K562 (cell line): ENCODE results near the gene TMEM202.

ENCODE experiments used
- BCLAF1 ChIP-seq, 2 experiments: fragments of 450-650 bp in 1 of 2; IDR thresholded peaks; 2 replicates each; pipeline ENCODE4 v1.6.1; 2011 to 2017; ENCODE audit warnings: low read depth in 2 of 2, antibody characterized with exemption in 1 of 2, borderline replicate concordance in 1 of 2, low read length in 1 of 2, mild to moderate bottlenecking in 1 of 2, mixed read lengths in 1 of 2; ENCODE audit not compliant: control insufficient read depth in 1 of 2
- CTCF ChIP-seq, 3 experiments: IDR thresholded peaks in 2 of 3; conservative IDR thresholded peaks in 1 of 3; 2 replicates each; pipeline ENCODE4 v1.5.1; 2011 to 2012; ENCODE audit warnings: low read length in 3 of 3, mild to moderate bottlenecking in 3 of 3, control low read depth in 2 of 3, improper control_type of control experiment in 1 of 3, inconsistent platforms in 1 of 3, low read depth in 1 of 3, mixed read lengths in 1 of 3, moderate library complexity in 1 of 3; ENCODE audit not compliant: insufficient read depth in 2 of 3
- ELF4 ChIP-seq: fragments of 450-650 bp; formaldehyde crosslinking; IDR thresholded peaks from 2 replicates; pipeline ENCODE4 v1.4.0; 2022; ENCODE audit warnings: missing genetic modification characterization
- LEF1 ChIP-seq: fragments of 450-650 bp; IDR thresholded peaks from 2 replicates; pipeline ENCODE4 v1.6.1; 2016; ENCODE audit warnings: mild to moderate bottlenecking
- MITF ChIP-seq: IDR thresholded peaks from 2 replicates; pipeline ENCODE4 v1.6.1; 2014; ENCODE audit warnings: antibody characterized with exemption
- POLR2A ChIP-seq: fragments of 450-650 bp; conservative IDR thresholded peaks from 2 replicates; pipeline ENCODE4 v1.6.1; 2016
- RFX5 ChIP-seq: IDR thresholded peaks from 2 replicates; pipeline ENCODE4 v1.6.1; 2011; ENCODE audit warnings: low read depth, mild to moderate bottlenecking, improper control_type of control experiment, low read length
- SNAPC5 ChIP-seq: fragments of 250-450 bp; sonication (Bioruptor Pico); IDR thresholded peaks from 2 replicates; pipeline ENCODE4 v1.8.0; 2021; ENCODE audit warnings: moderate library complexity, mild to moderate bottlenecking, inconsistent platforms
- YY1 ChIP-seq, 3 experiments: IDR thresholded peaks; 2 replicates each; pipeline ENCODE4 v1.6.1; 2011; ENCODE audit warnings: low read length in 2 of 3, mild to moderate bottlenecking in 2 of 3, moderate library complexity in 2 of 3, borderline replicate concordance in 1 of 3, control low read depth in 1 of 3, low read depth in 1 of 3; ENCODE audit not compliant: insufficient read depth in 3 of 3, insufficient replicate concordance in 2 of 3, control insufficient read depth in 1 of 3, insufficient read length in 1 of 3; ENCODE audit errors: extremely low read depth in 1 of 3
- ZBTB12 ChIP-seq: fragments of 250-450 bp; sonication (Bioruptor Pico); IDR thresholded peaks from 2 replicates; pipeline ENCODE4 v1.4.0; 2020

- TF ChIP-seq POLR2A (no peak), ZBTB12 (no peak), ELF4 (CRISPR knock-in tag) (no peak), MITF (no peak), RFX5 (no peak), CTCF (IDR thresholded peaks at IDR 0.05 in 2 of 3, conservative IDR thresholded peaks at IDR 0.05 in 1 of 3; ENCODE audit: insufficient read depth in 2 of 3, low read depth in 1 of 3, low read length in 3 of 3) (no peak), YY1 (IDR thresholded peaks at IDR 0.05; ENCODE audit: borderline replicate concordance in 1 of 3, control insufficient read depth in 1 of 3, extremely low read depth in 1 of 3, insufficient read depth in 3 of 3, insufficient read length in 1 of 3, insufficient replicate concordance in 2 of 3, low read depth in 1 of 3, low read length in 2 of 3) (no peak), SNAPC5 (no peak), BCLAF1 (IDR thresholded peaks at IDR 0.05; ENCODE audit: borderline replicate concordance in 1 of 2, control insufficient read depth in 1 of 2, low read depth in 2 of 2, low read length in 1 of 2) (no peak), LEF1 (no peak)
Observed at GRCh38 chr15:72387741-72388140, 10.4 kb upstream of the TMEM202 start.
